DND-41 (cell line): ENCODE data around the gene FHIT.

Experiments
- EZH2 ChIP-seq: IDR thresholded peaks from 3 replicates; pipeline ENCODE4 v1.6.1; 2012; ENCODE audit warnings: borderline replicate concordance, low read depth, mild to moderate bottlenecking, moderate library complexity, low read length, inconsistent platforms; ENCODE audit not compliant: severe bottlenecking
- TF ChIP-seq, protein P1 (sequence below): IDR thresholded peaks from 2 replicates; pipeline ENCODE4 v1.5.1; 2012; ENCODE audit warnings: borderline replicate concordance, low read length, moderate library complexity, mild to moderate bottlenecking; ENCODE audit not compliant: poor library complexity, severe bottlenecking; ENCODE audit errors: extremely low read depth

DNA sequence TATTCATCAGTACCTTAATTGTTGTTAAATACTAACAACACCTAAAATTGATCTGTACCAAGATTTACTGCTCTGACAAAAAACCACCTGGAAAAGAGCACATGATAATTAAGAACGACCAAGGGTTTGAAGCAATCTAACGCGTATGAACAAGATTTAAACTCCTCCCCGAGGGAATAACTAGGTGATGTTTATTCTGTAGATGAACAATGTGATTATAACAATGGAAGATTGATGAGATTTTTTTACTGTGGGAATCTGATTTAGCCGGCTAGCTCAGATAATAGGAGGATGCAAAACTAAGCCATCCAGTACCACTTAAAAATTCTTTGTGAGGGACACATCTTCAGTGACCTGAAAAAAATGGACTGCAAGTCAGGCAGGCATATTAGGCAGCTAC, 222.1 kb downstream of the FHIT start:
- TF ChIP-seq, protein P1, sequence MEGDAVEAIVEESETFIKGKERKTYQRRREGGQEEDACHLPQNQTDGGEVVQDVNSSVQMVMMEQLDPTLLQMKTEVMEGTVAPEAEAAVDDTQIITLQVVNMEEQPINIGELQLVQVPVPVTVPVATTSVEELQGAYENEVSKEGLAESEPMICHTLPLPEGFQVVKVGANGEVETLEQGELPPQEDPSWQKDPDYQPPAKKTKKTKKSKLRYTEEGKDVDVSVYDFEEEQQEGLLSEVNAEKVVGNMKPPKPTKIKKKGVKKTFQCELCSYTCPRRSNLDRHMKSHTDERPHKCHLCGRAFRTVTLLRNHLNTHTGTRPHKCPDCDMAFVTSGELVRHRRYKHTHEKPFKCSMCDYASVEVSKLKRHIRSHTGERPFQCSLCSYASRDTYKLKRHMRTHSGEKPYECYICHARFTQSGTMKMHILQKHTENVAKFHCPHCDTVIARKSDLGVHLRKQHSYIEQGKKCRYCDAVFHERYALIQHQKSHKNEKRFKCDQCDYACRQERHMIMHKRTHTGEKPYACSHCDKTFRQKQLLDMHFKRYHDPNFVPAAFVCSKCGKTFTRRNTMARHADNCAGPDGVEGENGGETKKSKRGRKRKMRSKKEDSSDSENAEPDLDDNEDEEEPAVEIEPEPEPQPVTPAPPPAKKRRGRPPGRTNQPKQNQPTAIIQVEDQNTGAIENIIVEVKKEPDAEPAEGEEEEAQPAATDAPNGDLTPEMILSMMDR: no peak
- no peak for TF ChIP-seq EZH2
